HL-60 (cell line): ENCODE measurements around the gene MARCHF10.

Source experiments
- CTCF ChIP-seq: IDR thresholded peaks from one replicate; pipeline ENCODE4 v1.5.1; 2011; ENCODE audit warnings: low read length, control low read depth, inconsistent platforms; ENCODE audit not compliant: insufficient read depth
- GABPA ChIP-seq: IDR thresholded peaks from 2 replicates; pipeline ENCODE4 v1.6.1; 2012; ENCODE audit warnings: low read depth
- POLR2AphosphoS5 ChIP-seq: IDR thresholded peaks from 2 replicates; pipeline ENCODE4 v1.6.1; 2012; ENCODE audit warnings: low read depth
- REST ChIP-seq: IDR thresholded peaks from 2 replicates; pipeline ENCODE4 v1.6.1; 2012; ENCODE audit warnings: low read depth; ENCODE audit not compliant: insufficient replicate concordance
- SPI1 ChIP-seq: IDR thresholded peaks from 2 replicates; pipeline ENCODE4 v1.6.1; 2012; ENCODE audit warnings: low read depth, mild to moderate bottlenecking, borderline replicate concordance

GRCh38 chr17:62705156-62705777 lies 102.8 kb downstream of the MARCHF10 start:
- TF ChIP-seq CTCF: no peak
- no peak for TF ChIP-seq POLR2AphosphoS5
- TF ChIP-seq REST: no peak
- TF ChIP-seq SPI1: no peak
- no peak for TF ChIP-seq GABPA
